Spleen (tissue), 7 donors: ENCODE measurements around the gene GRM1.

Experiments used
- POLR2A ChIP-seq, 3 donors: fragments of 450-650 bp; IDR thresholded peaks; one replicate each; pipeline ENCODE4 v1.5.1; 2017; ENCODE audit warnings: antibody characterized with exemption in 3 of 3, mild to moderate bottlenecking in 1 of 3
- TF ChIP-seq, protein P1 (sequence below), 11 experiments: fragments of 200-600 bp in 7 of 11; fragments of 450-650 bp in 4 of 11; sonication (generic) in 4 of 11; IDR thresholded peaks in 8 of 11; conservative IDR thresholded peaks in 3 of 11; 1 replicate in 7 of 11; 2 replicates in 4 of 11; pipeline versions ENCODE4 v1.4.0 to v1.8.0; 2016 to 2021; ENCODE audit warnings: antibody characterized with exemption in 11 of 11, inconsistent platforms in 4 of 11, mild to moderate bottlenecking in 1 of 11
- donor health status: DM: no; HTN: no; CAD: no; lungs with moderate emphysema.
- donor health status: DM: no; HTN: no; CAD: no.
- donor health status: DM: no; HTN: no; CAD: no.

DNA sequence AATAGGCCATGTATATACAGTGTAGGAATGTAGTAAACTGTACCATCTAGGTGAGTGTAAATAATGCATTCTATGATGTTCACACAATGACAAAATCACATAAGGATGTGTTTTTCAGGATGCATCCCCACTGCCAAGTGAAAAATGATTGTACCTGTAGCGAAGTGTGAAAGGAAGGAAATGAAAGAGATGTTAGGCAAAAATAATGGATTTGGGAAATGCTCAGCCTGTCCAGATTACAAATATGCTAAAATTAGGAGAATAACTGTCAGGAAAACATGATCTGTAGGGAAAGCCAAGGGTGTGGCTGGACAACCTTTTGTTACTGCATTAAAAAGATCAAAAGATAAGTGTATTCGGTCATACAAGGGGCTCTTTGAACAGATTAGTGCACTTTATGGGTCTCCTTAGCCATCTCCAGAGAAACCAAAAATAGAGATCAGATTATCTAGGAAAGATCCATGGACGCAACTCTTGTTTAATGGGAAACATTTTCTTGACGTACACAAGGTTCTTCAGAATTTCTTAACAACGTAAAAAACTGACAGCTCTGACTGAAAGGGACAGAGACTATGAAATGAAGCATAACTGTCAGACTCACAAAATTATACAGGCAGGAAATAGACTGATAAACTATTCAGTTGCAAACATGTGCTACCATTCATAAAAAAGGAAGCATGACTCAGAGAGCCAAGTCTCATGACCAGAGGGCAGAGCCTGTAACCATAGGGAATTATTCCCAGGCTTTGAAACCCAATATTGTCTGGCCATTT, 261.1 kb downstream of the GRM1 start:
- no peak for TF ChIP-seq POLR2A (IDR thresholded peaks at IDR 0.05)
- TF ChIP-seq, protein P1, sequence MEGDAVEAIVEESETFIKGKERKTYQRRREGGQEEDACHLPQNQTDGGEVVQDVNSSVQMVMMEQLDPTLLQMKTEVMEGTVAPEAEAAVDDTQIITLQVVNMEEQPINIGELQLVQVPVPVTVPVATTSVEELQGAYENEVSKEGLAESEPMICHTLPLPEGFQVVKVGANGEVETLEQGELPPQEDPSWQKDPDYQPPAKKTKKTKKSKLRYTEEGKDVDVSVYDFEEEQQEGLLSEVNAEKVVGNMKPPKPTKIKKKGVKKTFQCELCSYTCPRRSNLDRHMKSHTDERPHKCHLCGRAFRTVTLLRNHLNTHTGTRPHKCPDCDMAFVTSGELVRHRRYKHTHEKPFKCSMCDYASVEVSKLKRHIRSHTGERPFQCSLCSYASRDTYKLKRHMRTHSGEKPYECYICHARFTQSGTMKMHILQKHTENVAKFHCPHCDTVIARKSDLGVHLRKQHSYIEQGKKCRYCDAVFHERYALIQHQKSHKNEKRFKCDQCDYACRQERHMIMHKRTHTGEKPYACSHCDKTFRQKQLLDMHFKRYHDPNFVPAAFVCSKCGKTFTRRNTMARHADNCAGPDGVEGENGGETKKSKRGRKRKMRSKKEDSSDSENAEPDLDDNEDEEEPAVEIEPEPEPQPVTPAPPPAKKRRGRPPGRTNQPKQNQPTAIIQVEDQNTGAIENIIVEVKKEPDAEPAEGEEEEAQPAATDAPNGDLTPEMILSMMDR (IDR thresholded peaks at IDR 0.05 in 8 of 11, conservative IDR thresholded peaks at IDR 0.05 in 3 of 11): no peak
